ENCODE data around the gene KHK.

- TF ChIP-seq POLR2A (conservative IDR thresholded peaks at IDR 0.05), result no peak
- TF ChIP-seq TEAD4 (IDR thresholded peaks at IDR 0.05; ENCODE audit: low read length), result no peak
- no peak for TF ChIP-seq TEAD4 (CRISPR knock-in tag; IDR thresholded peaks at IDR 0.05; ENCODE audit: borderline replicate concordance)
- no peak for TF ChIP-seq PHB2 (IDR thresholded peaks at IDR 0.05; ENCODE audit: low read depth)
Measured at GRCh38 chr2:27039426-27039825, 47.1 kb upstream of the KHK start.
